Germinal center (tissue), 1 donor: ENCODE results near the gene OXNAD1.

Experiments
- DNase-seq: peaks from one replicate; pipeline ENCODE4 v3.0.0; 2012; ENCODE audit warnings: mixed read lengths, low spot score

OXNAD1 gene

DNA sequence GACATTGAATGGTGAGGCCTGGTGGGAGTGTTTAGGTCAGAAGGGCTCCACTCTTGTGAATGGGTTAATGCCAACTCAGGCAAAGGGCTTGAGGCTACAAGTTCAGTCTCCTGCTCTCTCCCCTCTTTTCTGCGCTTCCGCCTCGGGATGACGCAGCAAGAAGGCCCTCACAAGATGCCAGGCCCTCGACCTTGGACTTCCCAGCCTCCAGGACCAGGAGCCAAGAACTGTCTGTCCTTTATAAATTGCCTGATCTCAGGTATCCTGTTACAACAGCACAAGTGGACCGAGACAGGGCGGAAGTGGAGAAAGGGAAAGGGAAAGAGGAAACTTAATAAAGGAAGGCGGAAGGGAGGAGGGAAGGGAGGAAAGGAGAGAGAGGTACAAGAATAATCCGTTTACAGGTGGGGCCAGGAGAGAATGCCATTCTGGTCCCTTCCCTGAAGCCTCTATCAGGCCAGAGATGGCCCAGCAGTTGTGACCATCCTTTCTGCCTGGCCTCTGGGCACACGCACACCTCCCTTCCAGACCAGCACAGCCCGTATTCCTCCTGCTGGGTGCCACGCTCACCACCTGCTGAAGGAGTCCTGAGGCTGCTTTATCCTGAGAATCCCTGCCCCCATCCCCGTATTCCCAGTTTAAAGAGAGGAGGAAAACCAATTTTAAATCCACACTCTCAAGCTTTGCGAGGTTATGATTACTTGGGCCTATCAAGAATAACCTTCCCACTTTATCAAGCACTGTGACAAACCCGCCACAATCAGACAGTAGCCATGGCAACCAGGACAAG is 64.2 kb downstream of the OXNAD1 start:
- DNase-seq, result no peak

DNA sequence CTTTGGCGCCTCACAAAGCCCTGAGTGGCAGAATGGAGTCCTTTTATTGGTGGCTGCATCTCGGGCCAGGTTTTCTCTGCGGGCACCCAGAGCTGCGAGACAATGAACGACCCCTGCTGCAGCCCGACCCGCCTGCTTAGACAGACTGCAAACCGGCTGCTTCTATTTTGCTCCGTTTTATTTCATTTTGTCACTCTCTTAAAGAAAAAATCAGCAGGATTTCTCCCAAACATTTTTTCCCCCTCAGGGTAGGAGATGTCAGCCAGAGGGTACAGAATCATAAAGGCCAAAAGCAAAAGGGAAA is 64.8 kb downstream of the OXNAD1 start:
- no peak for DNase-seq

DNA sequence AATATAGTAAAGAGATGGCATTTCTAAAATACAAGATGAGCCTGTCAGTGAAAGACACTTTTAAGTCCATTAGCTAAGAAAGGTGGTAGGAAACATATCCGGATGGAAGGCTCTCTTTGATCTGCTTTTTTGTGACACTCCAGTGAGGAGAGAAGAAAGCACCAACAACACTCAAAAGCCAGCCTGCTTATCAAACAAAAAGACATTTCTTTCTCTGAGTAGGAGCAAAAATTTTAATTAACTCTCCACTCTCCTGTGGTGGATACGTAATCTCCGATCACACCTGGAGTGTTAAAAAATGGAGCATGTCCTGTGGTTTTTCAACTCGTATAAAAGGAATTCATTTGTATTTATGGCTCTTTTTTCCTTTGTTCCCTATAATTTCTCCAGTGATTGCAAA is 65.3 kb downstream of the OXNAD1 start:
- DNase-seq, result no peak

DNA sequence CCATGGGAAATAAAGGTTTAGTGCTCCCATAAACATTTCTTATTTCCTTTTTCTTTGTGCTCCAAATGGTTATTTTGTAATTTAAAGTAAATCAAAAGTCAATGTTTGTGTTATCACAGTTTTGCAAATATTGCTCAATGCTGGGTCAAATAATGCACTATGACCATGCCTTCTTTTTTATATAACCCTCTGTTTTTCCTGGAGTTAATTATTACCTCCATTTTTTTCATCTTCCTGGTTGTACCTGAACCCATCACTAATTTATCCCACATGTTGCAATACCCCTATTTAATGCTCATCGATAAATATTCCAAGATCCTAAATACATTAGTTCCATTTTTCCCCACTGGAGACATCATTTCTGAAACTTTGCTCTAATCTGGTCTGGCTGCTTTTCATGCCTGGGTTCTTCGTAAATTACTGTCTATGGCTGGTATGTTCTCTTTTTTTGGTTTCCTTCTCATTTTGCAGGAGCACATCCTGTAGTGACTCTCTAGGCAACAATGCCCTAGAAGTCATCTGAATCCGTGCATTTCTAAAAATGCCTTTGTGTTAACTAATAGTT is 66.4 kb downstream of the OXNAD1 start:
- DNase-seq, result no peak

DNA sequence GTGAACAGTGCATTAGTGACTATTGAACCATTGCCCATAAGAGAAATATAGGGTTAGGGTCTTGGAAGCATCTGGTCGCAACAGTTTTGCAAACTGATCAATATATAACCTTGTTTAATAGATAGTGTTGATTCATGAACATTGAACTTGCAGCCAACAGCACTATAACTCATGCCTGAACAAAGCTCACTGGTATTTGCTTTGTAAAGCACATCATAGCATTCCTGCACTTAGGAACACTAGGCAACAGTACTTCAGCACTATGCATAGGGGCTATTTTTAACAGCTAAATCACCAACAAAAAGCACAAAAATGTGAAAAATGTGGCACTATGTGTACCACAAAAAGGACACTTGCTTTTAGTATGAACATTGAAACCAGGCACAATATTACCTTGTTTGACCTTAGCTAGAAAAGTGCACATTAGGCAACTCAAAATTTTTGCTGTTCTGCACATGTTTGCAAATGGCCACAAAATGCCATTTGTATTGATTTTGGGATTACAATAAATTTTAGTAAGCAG is 68.0 kb downstream of the OXNAD1 start:
- DNase-seq, result no peak

DNA sequence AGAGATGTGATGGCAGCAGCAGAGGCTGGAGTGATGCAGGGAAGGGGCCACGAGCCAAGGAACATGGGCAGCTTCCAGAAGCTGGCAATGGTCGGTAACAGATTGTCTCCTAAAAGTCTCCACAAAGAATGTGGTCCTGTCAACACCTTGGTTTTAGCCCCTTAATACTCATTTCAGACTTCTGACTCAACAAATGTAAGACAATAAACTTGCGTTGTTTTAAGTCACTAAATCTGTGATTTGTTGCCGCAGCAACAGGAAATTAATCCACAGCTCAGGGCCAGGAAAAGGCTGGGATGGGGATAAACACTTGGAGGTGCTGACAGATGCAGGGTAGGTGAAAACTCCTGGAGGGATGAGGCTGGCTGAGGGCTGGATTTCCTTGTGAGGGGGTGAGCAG is 69.9 kb downstream of the OXNAD1 start:
- DNase-seq, result no peak

DNA sequence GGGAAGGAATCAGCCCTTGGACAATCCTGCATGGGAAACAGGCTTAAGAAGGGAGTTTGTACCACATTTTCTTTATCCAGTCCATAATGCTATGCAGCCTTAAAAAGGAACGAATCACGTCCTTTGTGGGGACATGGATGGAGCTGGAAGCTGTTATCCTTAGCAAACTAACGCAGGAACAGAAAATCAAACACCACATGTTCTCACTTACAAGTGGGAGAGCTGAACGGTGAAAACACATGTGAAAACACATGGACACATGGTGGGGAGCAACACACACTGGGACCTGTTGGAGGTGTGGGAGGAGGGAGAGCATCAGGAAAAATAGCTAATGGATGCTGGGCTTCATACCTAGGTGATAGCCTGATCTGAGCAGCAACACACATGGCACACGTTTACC is 70.3 kb downstream of the OXNAD1 start:
- no peak for DNase-seq

DNA sequence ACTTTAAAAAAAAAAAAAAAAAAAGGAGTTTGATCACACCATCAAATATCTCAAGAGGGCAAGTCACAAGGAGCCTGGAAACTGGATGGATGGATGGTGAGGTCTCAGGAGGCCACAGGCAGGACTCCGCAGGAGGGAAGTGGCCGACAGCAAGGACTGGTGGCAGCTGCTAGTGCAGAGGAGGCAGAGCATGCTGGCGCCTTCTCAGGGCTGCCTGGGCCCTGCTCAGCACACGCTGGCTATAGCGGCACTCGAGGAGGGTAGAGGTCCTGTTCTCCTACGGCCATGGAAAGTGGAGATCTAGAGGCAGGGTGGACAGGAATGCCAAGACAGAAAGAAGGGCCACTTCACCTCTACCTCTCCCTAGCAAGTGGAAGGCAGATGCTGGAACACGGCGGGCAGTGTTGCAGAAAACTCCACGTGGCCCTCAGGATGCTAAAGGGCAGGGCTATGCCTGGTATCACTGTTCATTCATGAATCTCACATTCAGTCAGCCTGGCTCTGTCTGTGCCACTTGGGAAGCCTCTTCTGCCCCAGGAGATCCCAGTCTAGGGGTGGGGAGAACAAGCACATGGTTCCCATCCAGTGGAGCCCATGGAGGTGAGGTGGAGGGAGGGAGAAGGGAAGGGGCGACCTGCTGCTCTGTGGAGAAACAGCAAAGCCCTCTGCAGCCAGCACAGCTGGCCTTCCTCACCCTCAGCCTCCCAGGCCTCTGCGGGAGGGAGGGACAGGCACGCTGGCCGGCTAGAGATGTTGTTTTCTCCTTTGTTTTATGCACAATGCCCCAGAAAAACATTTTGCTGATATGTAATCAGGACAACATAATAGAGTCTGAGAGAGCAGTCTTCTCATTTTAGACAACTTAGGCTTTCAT is 71.0 kb downstream of the OXNAD1 start:
- DNase-seq, result no peak

DNA sequence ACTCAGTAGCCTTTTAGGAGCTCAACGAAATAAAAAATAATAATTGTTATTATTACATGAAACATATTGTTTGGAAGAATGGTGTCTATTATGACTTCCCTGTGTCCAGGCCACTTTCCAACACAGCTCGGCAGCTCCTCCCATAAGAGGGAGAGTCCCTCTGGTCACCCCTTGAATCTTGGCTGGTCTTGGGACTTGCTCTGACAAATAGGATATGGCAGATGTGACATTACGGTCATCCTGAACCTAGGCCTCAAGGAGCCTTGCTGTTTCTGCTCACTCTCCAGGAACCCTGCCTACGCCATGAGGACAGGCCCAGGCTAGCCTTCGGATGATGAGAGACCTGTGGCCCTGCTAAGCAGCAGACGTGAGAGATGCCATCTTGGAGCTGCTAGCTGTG is 71.8 kb downstream of the OXNAD1 start:
- no peak for DNase-seq

DNA sequence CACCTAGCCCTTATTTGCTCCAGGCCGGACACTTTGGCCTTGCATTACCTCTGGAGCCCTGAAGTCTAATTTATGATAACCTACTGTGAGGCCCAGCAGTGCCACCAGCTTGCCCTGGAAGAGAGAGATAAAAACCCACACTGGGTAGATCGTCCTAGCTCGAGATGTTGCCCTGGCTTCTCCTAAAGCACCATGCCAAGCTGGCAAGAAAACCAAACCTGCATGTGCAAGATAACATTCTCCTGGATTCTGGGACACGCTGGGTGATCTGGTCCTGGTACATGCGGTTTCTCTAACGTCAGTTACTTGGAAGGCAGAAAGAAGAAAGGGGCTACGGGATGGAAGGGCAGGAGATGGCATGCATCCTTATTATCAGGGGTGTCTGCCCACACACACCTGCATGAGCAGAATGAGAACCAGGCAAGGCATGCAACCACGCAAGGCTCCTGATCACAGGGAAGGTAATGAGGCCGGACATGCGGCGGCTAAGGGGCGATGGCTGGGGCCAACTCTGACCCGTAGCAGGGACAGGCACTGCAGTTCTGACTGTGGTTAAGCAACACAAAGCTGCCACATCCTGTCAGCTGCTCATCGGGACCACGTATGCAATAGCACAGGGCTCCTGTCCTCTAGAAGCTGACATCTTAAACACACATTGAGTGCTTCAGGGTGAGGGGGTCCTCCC is 73.0 kb downstream of the OXNAD1 start:
- DNase-seq, result no peak

DNA sequence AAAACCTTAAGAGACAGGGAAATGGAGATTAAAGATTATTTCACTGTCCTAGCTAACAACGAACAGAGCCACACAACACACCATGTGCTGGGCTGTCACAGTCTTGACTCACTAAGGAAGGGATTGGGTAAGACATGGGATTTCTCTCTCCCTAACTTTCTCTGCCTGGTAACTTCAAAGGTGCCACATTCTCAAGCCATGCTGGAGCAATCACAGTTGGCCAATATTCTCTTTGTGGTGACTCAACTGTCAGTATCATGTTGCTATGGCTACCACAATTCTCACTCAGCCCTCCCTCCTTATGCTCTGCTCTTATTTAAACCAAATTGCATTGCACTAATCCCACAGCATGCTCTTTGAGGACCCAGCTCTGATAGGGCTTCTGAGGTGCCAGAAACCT is 74.0 kb downstream of the OXNAD1 start:
- no peak for DNase-seq

DNA sequence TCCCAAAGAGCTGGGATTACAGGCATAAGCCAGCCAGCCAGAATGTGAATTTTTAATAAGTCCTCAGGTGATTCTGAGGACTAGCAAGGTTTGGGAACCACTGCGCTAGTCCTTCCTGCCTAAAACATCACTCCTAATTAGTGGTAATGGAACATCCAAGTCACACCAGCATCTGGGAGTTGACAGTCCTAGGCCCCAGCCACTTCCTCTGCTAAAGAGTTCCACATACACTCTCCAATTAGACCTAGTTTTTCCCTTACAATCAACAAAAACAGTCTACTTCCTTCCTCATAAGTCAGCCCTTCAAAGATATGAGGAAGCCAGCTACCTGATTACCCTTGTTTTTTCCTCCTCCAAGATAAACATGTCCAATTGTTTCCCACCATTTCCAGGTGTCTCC is 78.1 kb downstream of the OXNAD1 start:
- DNase-seq, result no peak

DNA sequence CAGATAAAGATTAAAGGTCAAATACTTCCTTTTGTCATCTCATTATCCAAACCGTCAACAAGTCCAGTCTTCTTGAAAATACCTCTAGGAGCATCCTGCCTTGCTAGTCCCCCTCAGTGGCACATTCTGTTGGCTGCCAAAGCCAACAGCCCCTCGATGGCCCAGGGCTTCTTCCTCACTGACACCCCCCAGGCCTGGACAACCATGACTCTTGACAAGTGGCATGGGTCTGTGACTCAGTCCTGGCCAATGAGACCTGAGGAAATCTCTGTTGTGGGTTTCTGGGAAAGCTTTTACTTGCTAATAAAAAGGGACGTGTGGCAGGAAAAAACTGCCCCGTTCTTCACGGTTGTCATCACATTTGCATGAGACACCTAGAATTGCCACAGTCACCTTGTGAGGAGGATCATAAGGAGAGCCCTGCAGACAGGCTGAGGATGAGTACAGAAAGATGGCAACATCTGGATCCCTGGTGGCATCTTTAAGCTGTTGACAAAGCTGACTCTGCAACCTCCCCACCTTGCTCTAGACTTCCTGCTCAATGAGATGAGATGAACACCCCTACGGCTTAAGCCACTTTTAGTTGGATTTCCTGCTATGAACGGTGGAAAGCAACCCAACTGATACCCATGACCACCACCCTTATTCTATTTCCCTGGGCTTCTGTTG is 81.5 kb downstream of the OXNAD1 start:
- no peak for DNase-seq

DNA sequence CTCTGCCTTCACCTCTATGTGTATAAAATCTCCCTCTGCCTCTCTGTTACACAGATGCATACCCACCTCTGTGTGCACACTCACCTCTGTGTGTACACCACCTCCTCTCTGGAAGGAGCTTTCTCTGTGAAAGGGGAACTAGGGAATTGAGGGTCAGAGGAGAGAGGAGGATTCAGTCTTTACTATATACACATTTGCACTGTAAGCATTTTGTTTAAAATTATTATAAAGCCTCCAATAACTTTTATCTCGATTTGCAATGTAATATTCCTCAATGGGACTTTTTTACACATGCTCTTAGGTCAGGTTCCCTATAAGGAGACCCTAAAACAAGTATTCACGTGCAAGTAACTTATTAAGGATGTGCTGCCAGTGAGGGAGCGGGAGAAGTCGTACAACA is 82.5 kb downstream of the OXNAD1 start:
- no peak for DNase-seq

DNA sequence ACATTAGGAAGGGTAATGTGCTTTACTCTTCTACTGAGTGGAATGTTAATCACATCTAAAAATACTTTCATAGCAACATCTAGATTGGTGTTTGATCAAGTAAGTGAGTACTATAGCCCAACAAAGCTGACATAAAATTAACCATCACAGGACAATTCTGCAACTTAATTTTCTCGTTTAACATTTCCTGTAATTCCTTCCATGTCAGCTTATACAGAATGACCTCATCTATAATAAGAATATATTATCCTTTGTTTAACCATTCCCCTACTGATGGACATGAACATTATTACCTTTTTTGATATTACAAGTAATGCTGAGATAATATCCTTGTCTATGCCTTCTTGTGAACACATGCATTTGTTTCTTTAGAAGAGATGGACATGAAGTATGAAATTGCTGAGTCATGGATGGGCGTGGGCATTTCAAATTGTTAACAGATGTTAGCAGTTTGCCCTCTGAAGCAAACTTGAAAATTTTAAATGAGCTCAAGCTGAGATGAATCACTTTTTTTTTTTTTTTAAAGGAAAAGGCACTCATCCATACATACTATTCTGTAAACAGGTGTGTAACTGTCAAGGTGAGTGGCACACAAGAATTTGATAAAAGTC is 85.1 kb downstream of the OXNAD1 start:
- DNase-seq, result no peak

DNA sequence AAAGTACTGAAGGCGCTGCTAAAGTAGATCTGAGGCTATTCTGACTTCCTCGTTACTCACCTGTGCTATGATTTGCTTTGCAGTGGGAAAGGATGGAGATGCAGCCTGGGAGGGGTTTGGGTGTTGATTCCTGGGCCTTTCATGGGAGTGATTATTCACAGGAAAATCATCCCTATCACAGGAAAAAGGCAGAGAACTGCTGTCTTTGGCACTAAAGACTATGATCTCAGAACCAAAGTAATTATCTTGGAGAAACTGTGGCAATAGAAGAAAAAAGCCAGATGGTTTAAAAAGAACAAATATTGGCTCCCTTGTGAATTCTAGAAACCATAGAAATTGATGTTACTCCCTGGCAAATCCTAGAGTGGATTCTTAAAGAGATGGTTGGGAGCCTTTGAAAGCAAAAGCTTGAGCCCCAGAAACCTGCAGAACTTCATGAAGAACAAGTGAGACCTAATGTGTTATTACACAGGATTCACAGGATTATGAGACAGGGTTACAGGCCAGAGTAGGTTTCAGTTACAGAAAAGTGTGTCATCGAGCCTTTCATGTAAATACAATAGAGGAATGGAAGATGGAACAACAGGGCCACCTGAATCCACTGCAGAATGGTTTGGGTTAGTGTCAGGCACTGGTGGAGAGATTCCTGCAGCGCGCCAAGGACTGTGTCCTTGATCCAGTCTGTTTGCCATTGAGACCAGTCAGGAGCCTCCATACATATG is 85.7 kb downstream of the OXNAD1 start:
- DNase-seq, result no peak

DNA sequence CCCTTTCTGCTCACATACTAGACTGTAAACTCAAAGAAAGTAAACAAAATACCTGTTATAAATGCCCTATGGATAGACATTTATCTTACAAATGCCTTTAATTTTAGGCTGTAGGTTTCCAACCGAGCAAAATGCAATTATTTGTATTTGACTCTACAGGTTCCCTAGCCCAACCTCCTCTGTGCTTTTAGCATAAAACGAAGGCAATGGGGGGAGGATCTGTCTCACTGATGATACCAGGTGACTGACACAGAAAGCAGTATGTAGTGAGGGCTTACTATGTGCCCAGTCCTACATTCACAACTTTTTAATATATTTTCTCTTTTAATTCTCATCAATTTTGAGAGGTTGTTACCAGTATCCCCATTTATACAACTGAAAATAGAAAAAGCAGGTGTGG is 87.4 kb downstream of the OXNAD1 start:
- DNase-seq, result no peak

DNA sequence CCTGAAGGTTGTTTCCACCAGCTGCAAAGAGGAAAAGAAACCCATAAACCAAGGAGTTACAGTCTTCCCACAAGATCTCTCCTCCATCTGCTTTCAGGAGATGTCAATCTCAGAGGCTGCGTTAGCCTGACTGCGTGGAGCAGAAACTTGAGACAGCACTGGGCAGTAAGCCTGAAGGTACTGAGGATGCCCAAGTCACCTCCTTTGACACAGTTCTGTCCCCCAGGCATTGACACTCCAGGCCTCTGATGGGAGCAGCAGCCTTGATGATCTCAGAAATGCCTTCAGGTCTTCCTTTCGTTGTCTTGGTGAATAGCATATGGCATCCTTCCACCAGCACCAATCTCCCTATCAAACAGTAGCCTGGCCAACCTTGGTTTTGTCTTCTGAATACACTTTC is 89.3 kb downstream of the OXNAD1 start:
- no peak for DNase-seq
